HG03135 (cell line): ENCODE results near the gene SNHG17.
"Not testable (repeated sequence)": the region's sequence is repeated elsewhere in the genome, so short reads cannot be mapped to it uniquely, and the experiment has no call there.

ENCODE experiments used
- ATAC-seq: cut with Tn5 transposase; IDR thresholded peaks from one replicate; pipeline ENCODE4 v1.9.1; 2021; ENCODE audit warnings: mild to moderate bottlenecking, moderate library complexity; ENCODE audit not compliant: unreplicated experiment

The SNHG17 gene

GRCh38 chr20:38434770-38435554 is at the start of gene SNHG17:
SNHG17 (minus strand) TSS chr20:38435328.
- peak; percentile 59 for ATAC-seq

GRCh38 chr20:38479596-38479995 is 44.5 kb upstream of the SNHG17 start:
- ATAC-seq = no peak

- no peak for ATAC-seq
Measured at GRCh38 chr20:38477747-38478146, 42.6 kb upstream of the SNHG17 start.

- no peak for ATAC-seq
Measured at GRCh38 chr20:38473367-38473795, 38.3 kb upstream of the SNHG17 start.

GRCh38 chr20:38472513-38473366 is 37.6 kb upstream of the SNHG17 start, which contains the start of gene RALGAPB:
RALGAPB (plus strand) TSS chr20:38472843; CDS start chr20:38488433, 15,590 bp downstream.
- peak; percentile 86 for ATAC-seq

DNA sequence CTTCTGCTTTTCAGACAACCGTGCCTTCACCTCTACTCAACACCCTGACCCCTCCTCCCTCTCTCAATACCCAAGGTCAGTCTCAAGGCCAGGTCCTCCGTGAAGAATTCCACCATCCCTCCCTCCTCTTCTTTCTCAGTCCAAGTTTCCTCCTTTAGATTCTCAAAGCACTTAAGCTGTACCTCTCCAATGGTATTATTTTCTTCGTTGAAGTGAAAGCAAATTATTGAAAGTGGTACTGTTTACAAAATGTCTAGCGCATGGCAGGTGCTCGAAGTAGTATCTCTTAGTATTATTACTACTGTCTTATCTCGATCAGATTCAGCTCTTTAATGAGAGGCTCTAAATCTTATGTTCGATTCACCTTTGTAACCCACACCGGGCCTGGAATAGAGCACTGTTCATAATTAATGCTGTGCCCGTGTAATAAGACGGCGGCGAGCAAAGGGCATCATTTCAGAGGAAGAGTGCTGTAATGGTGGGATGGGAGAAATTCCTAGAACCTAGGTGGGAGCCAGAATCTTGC is 36.9 kb upstream of the SNHG17 start:
- ATAC-seq = no peak

DNA sequence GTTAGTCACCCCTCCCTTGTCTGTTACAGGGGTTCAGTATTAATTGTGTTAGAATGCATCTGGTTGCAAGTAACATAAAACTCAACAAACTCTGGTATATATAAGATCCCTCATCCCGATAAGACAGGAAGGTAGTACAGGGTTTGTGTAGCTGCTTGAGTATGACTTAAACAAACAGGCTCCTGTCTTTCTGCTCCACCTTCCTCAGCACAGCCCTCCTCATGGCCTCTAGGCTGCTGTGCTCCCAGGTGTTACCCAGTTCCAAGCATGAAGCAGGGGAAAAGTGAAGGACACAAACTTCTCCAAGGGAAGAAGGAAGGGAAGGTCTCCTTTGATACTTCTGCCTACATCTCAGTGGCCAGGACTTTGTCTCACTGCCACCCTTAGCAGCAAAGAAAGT is 36.1 kb upstream of the SNHG17 start:
- ATAC-seq = no peak

DNA sequence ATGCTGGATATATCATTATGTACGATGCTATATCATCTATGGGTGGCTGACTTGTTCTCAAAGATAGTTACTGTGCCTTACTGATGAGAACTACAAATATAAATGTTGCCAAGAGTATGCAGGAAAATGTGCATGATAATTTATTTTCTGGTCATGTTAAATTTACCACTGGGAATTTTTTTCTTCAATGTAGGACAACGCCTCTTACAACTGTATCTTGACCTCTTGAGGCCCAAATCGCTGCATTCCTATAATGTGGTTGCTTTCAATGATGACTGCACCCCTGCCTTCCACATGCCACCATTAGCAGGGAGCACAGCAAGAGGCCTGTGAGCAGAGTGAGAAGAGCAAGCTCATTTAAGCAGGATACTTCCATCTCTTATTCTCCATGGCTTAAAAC is 31.9 kb upstream of the SNHG17 start:
- no peak for ATAC-seq

DNA sequence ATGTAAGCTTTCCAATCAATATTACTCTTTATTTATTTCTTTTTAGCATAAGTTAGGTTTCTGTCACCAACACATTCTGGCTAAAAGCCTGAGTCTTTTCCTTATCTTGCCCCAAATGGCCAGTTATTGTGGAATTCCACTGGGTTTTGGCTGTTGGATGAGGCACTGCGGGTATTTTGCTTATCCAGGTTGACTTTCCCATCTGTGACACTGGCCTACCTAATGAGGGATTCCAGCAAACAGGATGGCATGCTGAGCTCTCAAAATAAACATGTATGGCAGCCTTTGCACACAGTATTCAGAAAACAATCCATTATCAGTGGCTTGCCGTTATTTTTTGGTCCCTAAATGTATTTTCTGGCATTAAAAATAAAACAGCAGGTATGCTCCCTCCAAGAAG is 31.0 kb upstream of the SNHG17 start:
- no peak for ATAC-seq

- not testable (repeated sequence) for ATAC-seq
Measured at GRCh38 chr20:38461569-38461968, 26.4 kb upstream of the SNHG17 start.

DNA sequence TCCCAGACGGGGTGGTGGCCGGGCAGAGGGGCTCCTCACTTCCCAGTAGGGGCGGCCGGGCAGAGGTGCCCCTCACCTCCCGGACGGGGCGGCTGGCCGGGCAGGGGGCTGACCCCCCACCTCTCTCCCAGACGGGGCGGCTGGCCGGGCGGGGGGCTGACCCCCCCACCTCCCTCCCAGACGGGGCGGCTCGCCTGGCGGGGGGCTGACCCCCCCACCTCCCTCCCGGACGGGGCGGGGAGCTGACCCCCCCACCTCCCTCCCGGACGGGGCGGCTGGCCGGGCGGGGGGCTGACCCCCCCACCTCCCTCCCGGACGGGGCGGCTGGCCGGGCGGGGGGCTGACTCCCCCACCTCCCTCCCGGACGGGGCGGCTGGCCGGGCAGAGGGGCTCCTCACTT is 26.0 kb upstream of the SNHG17 start:
- ATAC-seq = not testable (repeated sequence)

- ATAC-seq = not testable (repeated sequence)
Measured at GRCh38 chr20:38460631-38461030, 25.5 kb upstream of the SNHG17 start.

DNA sequence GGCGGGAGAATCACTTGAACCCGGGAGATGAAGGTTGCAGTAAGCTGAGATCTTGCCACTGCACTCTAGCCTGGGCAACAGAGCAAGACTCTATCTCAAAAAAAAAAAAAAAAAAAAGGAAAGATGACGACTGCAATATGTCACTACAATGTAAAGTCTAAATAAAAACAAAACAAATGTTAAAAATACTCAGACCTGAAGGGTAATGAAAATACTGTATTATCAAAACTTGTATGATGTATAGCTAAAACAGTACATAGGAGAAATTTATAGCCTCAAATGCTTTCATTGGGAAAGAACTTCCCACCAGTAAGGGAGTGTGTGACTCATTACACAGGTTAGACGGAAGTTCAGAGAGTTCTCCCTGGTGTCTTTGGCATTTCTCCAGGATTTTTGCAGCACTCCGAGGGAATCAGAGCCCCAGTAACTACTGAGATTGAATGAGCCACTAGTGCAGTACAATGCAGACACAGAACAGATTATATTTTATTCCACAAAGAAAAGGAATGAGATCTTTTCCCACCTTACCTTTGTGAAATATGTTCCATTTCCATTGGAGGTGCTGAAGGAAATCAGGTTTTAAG is 25.0 kb upstream of the SNHG17 start:
- ATAC-seq = no peak

DNA sequence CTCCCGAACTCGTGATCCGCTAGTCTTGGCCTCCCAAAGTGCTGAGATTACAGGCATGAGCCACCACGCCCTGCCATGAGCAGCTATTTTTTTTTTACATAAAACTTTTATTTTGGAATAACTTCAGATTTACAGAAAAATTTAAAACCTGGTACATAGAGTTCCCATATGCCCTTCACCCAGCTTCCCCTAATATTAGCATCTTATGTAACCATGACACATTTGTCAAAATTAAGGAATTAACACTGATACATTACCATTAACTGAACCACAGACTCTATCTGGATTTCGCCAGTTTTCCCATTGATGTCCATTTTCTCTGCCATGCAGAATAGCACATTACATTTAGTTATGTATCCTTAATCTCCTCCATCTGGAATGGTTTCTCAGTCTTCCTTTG is 23.2 kb upstream of the SNHG17 start:
- no peak for ATAC-seq

DNA sequence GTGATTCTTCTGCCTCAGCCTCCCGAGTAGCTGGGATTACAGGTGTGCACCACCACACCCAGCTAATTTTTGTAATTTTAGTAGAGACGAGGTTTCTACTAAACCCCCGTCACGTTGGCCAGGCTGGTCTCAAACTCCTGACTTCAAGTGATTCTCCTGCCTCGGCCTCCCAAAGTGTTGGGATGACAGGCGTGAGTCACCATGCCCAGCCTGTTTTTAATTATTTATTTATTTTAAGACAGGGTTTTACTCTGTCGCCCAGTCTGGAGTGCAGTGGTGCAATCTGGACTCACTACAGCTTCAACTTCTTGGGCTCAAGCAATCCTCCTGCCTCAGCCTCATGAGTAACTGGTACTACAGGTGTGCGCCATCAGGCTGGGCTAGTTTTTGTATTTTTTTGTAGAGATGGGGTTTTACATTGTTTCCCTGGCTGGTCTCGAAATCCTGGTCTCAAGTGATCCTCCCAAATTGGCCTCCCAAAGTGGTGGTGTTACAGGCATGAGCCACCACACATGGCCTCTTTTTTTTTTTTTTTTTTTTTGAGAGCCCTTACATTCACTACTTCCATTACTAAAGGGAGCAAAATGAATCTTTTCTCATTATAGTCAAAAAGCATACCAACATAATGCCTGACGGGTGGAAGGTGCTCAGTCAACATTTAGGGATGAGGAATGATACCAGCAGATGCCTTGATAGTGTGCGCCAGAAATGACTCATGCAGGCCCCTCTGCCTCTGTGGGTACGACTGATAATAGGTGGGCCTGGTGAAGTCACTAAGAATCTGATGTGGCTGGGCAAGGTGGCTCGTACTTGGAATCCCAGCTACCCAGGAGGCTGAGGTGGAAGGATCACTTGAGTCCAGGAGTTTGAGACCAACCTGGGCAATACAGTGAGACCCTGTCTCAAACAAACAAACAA is 19.7 kb upstream of the SNHG17 start:
- no peak for ATAC-seq

DNA sequence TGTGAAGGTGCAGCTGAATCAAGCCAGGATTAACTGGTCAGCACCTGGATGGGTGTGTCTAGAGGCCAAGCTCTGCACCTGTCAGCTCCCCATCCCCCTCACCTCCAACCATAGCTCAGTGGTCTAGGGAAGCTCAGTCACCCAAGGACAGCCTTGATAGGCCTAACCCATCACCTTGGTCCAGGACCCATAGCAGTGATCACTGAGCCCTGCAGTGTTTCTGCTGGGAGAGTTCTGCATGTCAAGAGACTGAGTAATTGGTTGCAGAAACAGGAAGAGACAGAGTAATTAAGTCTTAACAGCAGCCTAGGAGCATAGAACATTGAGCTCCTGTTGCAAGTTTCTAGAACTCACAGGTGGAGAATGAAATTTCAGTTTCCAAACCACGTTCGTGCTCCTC is 18.8 kb upstream of the SNHG17 start:
- ATAC-seq = no peak

DNA sequence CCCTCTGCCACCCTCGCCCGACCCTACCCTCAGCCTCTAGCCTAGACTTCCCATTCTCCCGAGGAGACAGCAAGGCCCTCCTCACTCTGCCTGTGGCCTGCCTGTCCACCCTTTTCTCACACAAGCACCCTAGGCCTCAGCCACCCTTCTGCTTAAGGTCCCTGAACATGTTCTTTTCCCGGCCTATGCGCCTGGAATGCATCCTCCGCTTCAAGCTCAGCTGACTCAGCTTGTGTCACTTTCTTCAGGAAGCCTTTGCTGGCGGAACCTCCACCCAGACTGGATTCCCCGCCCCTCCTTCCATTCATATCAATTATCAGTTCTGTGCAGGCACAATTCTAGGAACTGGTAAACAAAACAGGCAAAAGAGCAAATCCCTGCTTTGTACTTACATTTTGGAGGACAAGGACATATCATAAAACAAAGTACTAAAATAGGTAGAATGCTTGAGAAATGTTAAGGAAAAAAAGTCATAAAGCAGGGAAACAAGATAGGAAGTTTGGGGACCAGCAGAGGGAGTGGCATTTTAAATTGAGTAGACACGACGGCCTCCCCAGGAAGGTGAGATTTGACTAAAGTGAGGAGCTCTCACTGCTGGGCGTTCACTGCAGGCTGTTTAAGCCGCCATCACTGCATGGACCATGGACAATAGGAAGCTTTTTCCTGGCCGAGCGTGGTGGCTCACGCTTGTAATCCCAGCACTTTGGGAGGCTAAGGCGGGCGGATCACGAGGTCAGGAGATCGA is 17.9 kb upstream of the SNHG17 start:
- no peak for ATAC-seq

- ATAC-seq = no peak
Measured at GRCh38 chr20:38450412-38450975, 15.4 kb upstream of the SNHG17 start.

- no peak for ATAC-seq
Measured at GRCh38 chr20:38449046-38449445, 13.9 kb upstream of the SNHG17 start.
